Metanephros (tissue), 2 donors: ENCODE results near the gene DNMT3A. TPM values are rescaled to one million over a fixed set of nuclear protein-coding genes. Genes with fewer than 3 reads are reported as not detected.

Source experiments
- small RNA-seq: library from RNA; depleted of rRNA; stranded (forward); fragments of <200 nt; gene quantifications from one replicate; pipeline ENCODE3, GENCODE V24; 2014; ENCODE audit warnings: low replicate concordance
- total RNA-seq: library from RNA; depleted of rRNA; stranded (reverse); fragments of >200 nt; gene quantifications from one replicate; pipeline ENCODE4 v1.2.3, GENCODE V29; 2014

The DNMT3A gene
- total RNA-seq, result 86.4 TPM

DNA sequence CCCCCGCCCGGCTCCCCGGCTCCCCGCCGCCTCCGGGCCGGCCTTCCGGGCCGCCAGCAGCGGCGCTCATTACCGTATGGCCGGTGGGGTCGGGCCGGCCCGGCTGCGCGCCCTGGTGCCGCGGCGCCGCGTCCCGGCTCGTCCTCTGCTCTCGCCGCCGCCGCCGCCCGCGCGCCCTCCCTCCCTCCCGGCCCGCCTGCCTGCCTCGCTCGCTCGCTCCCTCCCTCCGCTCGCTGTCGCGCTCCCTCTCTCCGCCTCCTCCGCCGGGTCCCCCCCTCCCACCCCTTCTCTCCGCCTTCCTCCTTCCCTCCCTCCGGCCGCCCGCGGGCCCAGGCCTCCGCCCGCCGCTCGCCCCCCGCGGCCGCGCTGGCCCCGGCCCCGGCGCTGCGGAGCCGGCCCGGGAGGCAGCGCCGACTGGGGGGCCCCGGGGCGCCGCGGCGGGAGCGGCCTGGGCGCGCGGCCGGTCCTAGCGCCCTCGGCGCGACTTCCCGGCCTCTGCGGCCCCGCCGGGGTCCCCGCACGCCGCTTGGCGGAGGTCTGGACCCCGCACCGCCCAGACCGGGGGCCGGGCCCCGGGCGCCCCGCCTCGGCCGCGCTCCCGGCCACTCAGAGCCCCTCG lies at the start of gene DNMT3A:
Gene DNMT3A, minus strand, starts transcription at position 173 of the 619 bp plus-strand sequence. CDS start 27,941 bp downstream, outside the sequence.

Small RNA genes within 50 kb of the gene (small RNA-seq; reads per million reads assigned to genes)
- 8.7 reads per million, percentile 94 among the genes with 10 or more reads in this experiment for gene MIR1301

Other genes starting within 250 kb of the DNMT3A start
- 7.8 TPM for gene POMC, start 173.3 kb downstream of the DNMT3A start, total RNA-seq